ENCODE data around the gene TTPAL.

DNA sequence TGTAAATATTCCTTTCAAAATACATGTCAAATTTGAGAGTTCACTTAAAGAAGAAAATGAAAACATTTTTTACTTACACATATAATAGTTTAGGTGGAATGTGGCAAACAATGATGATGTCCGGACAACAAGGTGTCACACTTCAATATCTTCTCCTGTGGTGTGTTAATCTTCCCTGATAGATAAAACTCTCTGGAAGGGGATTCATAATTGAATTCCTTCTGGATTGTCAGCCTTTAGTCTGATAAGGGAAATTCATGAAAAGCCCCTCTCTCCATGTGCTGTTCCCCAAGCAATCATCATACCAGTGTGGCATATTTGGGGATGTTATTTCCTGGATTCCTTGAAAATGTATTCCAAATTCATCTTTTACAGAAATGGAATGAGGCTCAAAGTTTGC lies 47.2 kb downstream of the TTPAL start:
- TF ChIP-seq CTCF (IDR thresholded peaks at IDR 0.05): no peak
- TF ChIP-seq POLR2A (IDR thresholded peaks at IDR 0.05): no peak
- TF ChIP-seq POLR2AphosphoS5 (IDR thresholded peaks at IDR 0.05): no peak
- TF ChIP-seq EP300 (IDR thresholded peaks at IDR 0.05): no peak
